HEK293 (cell line): ENCODE measurements around the gene ZNF503.
A peak's percentile ranks its signal among the peaks of the same experiment; 100 is the strongest.

Source experiments
- CTCF ChIA-PET: fragments of 350-600 bp; formaldehyde crosslinking; extraction: SDS; loops from one replicate; lab custom pipeline; 2021; ENCODE audit warnings: antibody characterized with exemption; lab: Yijun Ruan, JAX
- POLR2A ChIA-PET: fragments of 300-600 bp; formaldehyde crosslinking; extraction: SDS; loops from one replicate; lab custom pipeline; 2020; ENCODE audit warnings: antibody characterized with exemption, inconsistent platforms; lab: Yijun Ruan, JAX
- H3K27ac ChIP-seq: fragments of 200-500 bp; sonication (Bioruptor generic); 2 replicates; pipeline ENCODE4 v1.5.1; 2014; ENCODE audit warnings: low read depth, low read length, control low read depth, inconsistent platforms; ENCODE audit errors: extremely low read depth
- H3K36me3 ChIP-seq, 2 experiments: fragments of 200-500 bp in 1 of 2; sonication (Bioruptor generic) in 1 of 2; 1 replicate in 1 of 2; 2 replicates in 1 of 2; pipeline ENCODE4 v1.5.1; 2014 to 2017; ENCODE audit warnings: inconsistent platforms in 2 of 2, low read length in 2 of 2; ENCODE audit not compliant: control insufficient read depth in 2 of 2, insufficient read depth in 1 of 2
- H3K4me1 ChIP-seq: fragments of 200-500 bp; sonication (Bioruptor generic); 2 replicates; pipeline ENCODE4 v1.5.1; 2014; ENCODE audit warnings: mild to moderate bottlenecking, low read length, inconsistent platforms; ENCODE audit not compliant: control insufficient read depth, insufficient read depth
- H3K4me3 ChIP-seq: 2 replicates; pipeline ENCODE4 v1.5.1; 2011; ENCODE audit warnings: low read depth, mild to moderate bottlenecking, control low read depth, low read length, moderate library complexity
- H3K9me3 ChIP-seq: fragments of 200-500 bp; sonication (Bioruptor generic); 2 replicates; pipeline ENCODE4 v1.5.1; 2014; ENCODE audit warnings: low read depth, low read length, inconsistent platforms; ENCODE audit not compliant: control insufficient read depth, insufficient read depth
- BCL11B ChIP-seq: fragments of 450-650 bp; formaldehyde crosslinking; IDR thresholded peaks from 2 replicates; pipeline ENCODE4 v1.5.1; 2016; ENCODE audit warnings: low read depth, missing biosample characterization, missing genetic modification characterization
- BCL6B ChIP-seq: fragments of 450-650 bp; formaldehyde crosslinking; IDR thresholded peaks from 2 replicates; pipeline ENCODE4 v1.5.1; 2017; ENCODE audit warnings: missing biosample characterization, missing genetic modification characterization
- EGR2 ChIP-seq: fragments of 450-650 bp; formaldehyde crosslinking; IDR thresholded peaks from 2 replicates; pipeline ENCODE4 v1.5.1; 2016; ENCODE audit warnings: low read depth, missing biosample characterization, missing genetic modification characterization
- ELK4 ChIP-seq: IDR thresholded peaks from 2 replicates; pipeline ENCODE4 v1.6.1; 2011; ENCODE audit warnings: mild to moderate bottlenecking, low read depth, low read length, borderline replicate concordance
- HOXA7 ChIP-seq: sonication (generic); formaldehyde crosslinking; IDR thresholded peaks from 2 replicates; pipeline ENCODE4 v1.8.1; 2022; ENCODE audit warnings: missing genetic modification reagents, borderline replicate concordance
- KLF10 ChIP-seq: fragments of 450-650 bp; IDR thresholded peaks from 2 replicates; pipeline ENCODE4 v1.5.1; 2018; ENCODE audit warnings: missing biosample characterization, mild to moderate bottlenecking, missing genetic modification characterization
- KLF7 ChIP-seq: fragments of 450-650 bp; formaldehyde crosslinking; IDR thresholded peaks from 2 replicates; pipeline ENCODE4 v1.5.1; 2016; ENCODE audit warnings: missing biosample characterization, missing genetic modification characterization, borderline replicate concordance
- KLF8 ChIP-seq: fragments of 450-650 bp; formaldehyde crosslinking; IDR thresholded peaks from 2 replicates; pipeline ENCODE4 v1.5.1; 2016; ENCODE audit warnings: missing biosample characterization, missing genetic modification characterization
- MEIS1 ChIP-seq: sonication (generic); formaldehyde crosslinking; IDR thresholded peaks from 2 replicates; pipeline ENCODE4 v1.8.1; 2022; ENCODE audit warnings: missing genetic modification reagents, mild to moderate bottlenecking, borderline replicate concordance
- OSR2 ChIP-seq: fragments of 450-650 bp; formaldehyde crosslinking; IDR thresholded peaks from 2 replicates; pipeline ENCODE4 v1.5.1; 2016; ENCODE audit warnings: missing biosample characterization, missing genetic modification characterization
- PRDM6 ChIP-seq: fragments of 450-650 bp; formaldehyde crosslinking; IDR thresholded peaks from 2 replicates; pipeline ENCODE4 v1.5.1; 2017; ENCODE audit warnings: missing biosample characterization, missing genetic modification characterization
- ZBTB44 ChIP-seq: fragments of 450-650 bp; IDR thresholded peaks from 2 replicates; pipeline ENCODE4 v1.5.1; 2018; ENCODE audit warnings: missing biosample characterization, mild to moderate bottlenecking, missing genetic modification characterization
- ZBTB7A ChIP-seq: fragments of 450-650 bp; formaldehyde crosslinking; IDR thresholded peaks from 2 replicates; pipeline ENCODE4 v1.5.1; 2016; ENCODE audit warnings: low read depth, missing biosample characterization, missing genetic modification characterization
- ZNF112 ChIP-seq: fragments of 450-650 bp; formaldehyde crosslinking; IDR thresholded peaks from 2 replicates; pipeline ENCODE4 v1.5.0; 2017; ENCODE audit warnings: missing biosample characterization, missing genetic modification characterization
- ZNF148 ChIP-seq: fragments of 450-650 bp; formaldehyde crosslinking; IDR thresholded peaks from 2 replicates; pipeline ENCODE4 v1.5.0; 2017; ENCODE audit warnings: missing biosample characterization, missing genetic modification characterization, borderline replicate concordance
- ZNF157 ChIP-seq: fragments of 450-650 bp; formaldehyde crosslinking; IDR thresholded peaks from 2 replicates; pipeline ENCODE4 v1.5.1; 2016; ENCODE audit warnings: missing biosample characterization, missing genetic modification characterization
- ZNF23 ChIP-seq: fragments of 450-650 bp; formaldehyde crosslinking; IDR thresholded peaks from 2 replicates; pipeline ENCODE4 v1.5.1; 2016; ENCODE audit warnings: missing biosample characterization, missing genetic modification characterization, borderline replicate concordance
- ZNF335 ChIP-seq: fragments of 450-650 bp; formaldehyde crosslinking; conservative IDR thresholded peaks from 2 replicates; pipeline ENCODE4 v1.5.1; 2016; ENCODE audit warnings: missing biosample characterization, missing genetic modification characterization
- ZNF366 ChIP-seq: fragments of 450-650 bp; formaldehyde crosslinking; conservative IDR thresholded peaks from 2 replicates; pipeline ENCODE4 v1.5.1; 2016; ENCODE audit warnings: missing biosample characterization, missing genetic modification characterization
- ZNF513 ChIP-seq: fragments of 450-650 bp; IDR thresholded peaks from 2 replicates; pipeline ENCODE4 v1.5.1; 2018; ENCODE audit warnings: missing biosample characterization, missing genetic modification characterization
- ZNF626 ChIP-seq: fragments of 450-650 bp; sonication (Bioruptor Pico); formaldehyde crosslinking; IDR thresholded peaks from 2 replicates; pipeline ENCODE4 v1.5.1; 2018; ENCODE audit warnings: missing biosample characterization, missing genetic modification characterization, inconsistent platforms
- ZNF704 ChIP-seq: fragments of 450-650 bp; formaldehyde crosslinking; IDR thresholded peaks from 2 replicates; pipeline ENCODE4 v1.5.1; 2016; ENCODE audit warnings: missing biosample characterization, missing genetic modification characterization
- ZNF707 ChIP-seq: fragments of 450-650 bp; formaldehyde crosslinking; IDR thresholded peaks from 2 replicates; pipeline ENCODE4 v1.5.1; 2016; ENCODE audit warnings: missing biosample characterization, missing genetic modification characterization
- ZNF791 ChIP-seq: fragments of 450-650 bp; formaldehyde crosslinking; IDR thresholded peaks from 2 replicates; pipeline ENCODE4 v1.5.1; 2016; ENCODE audit warnings: missing biosample characterization, missing genetic modification characterization
- ZNF830 ChIP-seq: fragments of 450-650 bp; IDR thresholded peaks from 2 replicates; pipeline ENCODE4 v1.5.0; 2018; ENCODE audit warnings: missing biosample characterization, missing genetic modification characterization, low read depth, mild to moderate bottlenecking, moderate library complexity
- ZXDB ChIP-seq: fragments of 450-650 bp; formaldehyde crosslinking; IDR thresholded peaks from 2 replicates; pipeline ENCODE4 v1.5.1; 2016; ENCODE audit warnings: missing biosample characterization, missing genetic modification characterization

The ZNF503 gene

GRCh38 chr10:75392271-75392670 lies 9.3 kb downstream of the ZNF503 start (continued):
- TF ChIP-seq ZBTB7A (tag by site-specific recombination), result no peak
- no peak for TF ChIP-seq ZNF830
- TF ChIP-seq KLF7, result no peak
- TF ChIP-seq, all 188 proteins: peak for 0

- Histone ChIP-seq H3K4me1 (no peaks in the 10 kb centered on the region; the same call in 1 of the 2 replicates), H3K4me3 (no peak overlapping the region), H3K9me3 (no peaks in the 10 kb centered on the region), H3K36me3 (no peaks in the 10 kb centered on the region), H3K27ac (no peak overlapping the region)
- ChIA-PET POLR2A (no interaction called here), CTCF (no interaction called here)
- TF ChIP-seq ZXDB (tag by site-specific recombination) (no peak), ZNF23 (no peak), ZBTB44 (tag by site-specific recombination) (no peak), HOXA7 (no peak), BCL11B (tag by site-specific recombination) (no peak), ZNF704 (no peak), ZNF335 (tag by site-specific recombination) (no peak), EGR2 (tag by site-specific recombination) (peak; percentile 81; the same call in 1 of the 2 replicates), ELK4 (no peak), ZNF157 (no peak), ZNF707 (tag by site-specific recombination) (no peak), BCL6B (no peak), OSR2 (tag by site-specific recombination) (no peak), ZNF148 (tag by site-specific recombination) (no peak), KLF10 (tag by site-specific recombination) (no peak), ZNF366 (tag by site-specific recombination) (peak; percentile 59), ZNF626 (no peak), KLF8 (no peak), ZNF791 (tag by site-specific recombination) (no peak), ZNF112 (tag by site-specific recombination) (no peak), PRDM6 (tag by site-specific recombination) (no peak), ZNF513 (peak; percentile 95), MEIS1 (CRISPR knock-in tag) (no peak)
Observed at GRCh38 chr10:75390178-75390577, 11.4 kb downstream of the ZNF503 start.
